GM12878 (cell line): ENCODE results near the gene LDLRAD3. TPM values are rescaled to one million over a fixed set of nuclear protein-coding genes. Genes with fewer than 3 reads are reported as not detected.

Experiments
- ATAC-seq: fragments of 200-7000 bp; cut with Tn5 transposase; 3 replicates; pipeline ENCODE4 v1.9.1; 2020; ENCODE audit warnings: mild to moderate bottlenecking, moderate library complexity
- BruUV-seq: library from RNA; stranded (reverse); fragments of 400-500 nt; replicated peaks from 2 replicates; lab custom pipeline; 2021; lab: Mats Ljungman, UMichigan
- CTCF ChIA-PET: fragments of 300-600 bp; sonication (Branson Sonifier 250); formaldehyde crosslinking; extraction: SDS; loops from one replicate; lab custom pipeline; 2021; ENCODE audit warnings: inconsistent platforms; lab: Yijun Ruan, JAX
- POLR2A ChIA-PET: fragments of 350-600 bp; formaldehyde crosslinking; extraction: SDS; loops from one replicate; lab custom pipeline; 2021; ENCODE audit warnings: inconsistent platforms; lab: Charles Lee
- RAD21 ChIA-PET: fragments of 300-600 bp; sonication (Branson Sonifier 250); formaldehyde crosslinking; loops from one replicate; lab custom pipeline; 2023; ENCODE audit warnings: antibody characterized with exemption; ENCODE audit not compliant: unreplicated experiment; lab: Charles Lee
- SMC1A ChIA-PET: fragments of 300-600 bp; sonication (Branson Sonifier 250); formaldehyde crosslinking; loops from one replicate; lab custom pipeline; 2023; ENCODE audit not compliant: unreplicated experiment, uncharacterized antibody; lab: Charles Lee
- DNase-seq: peaks from one replicate; pipeline ENCODE4 v3.0.0-alpha.2; 2011; ENCODE audit warnings: low read depth, low spot score
- FAIRE-seq: peaks from 3 replicates; lab custom pipeline; 2011; peaks lifted over from hg19 to GRCh38; lab: Jason Lieb, UNC
- H2AFZ ChIP-seq: 2 replicates; pipeline ENCODE4 v1.6.0; 2011; ENCODE audit warnings: low read depth, low read length, control low read depth; ENCODE audit not compliant: control insufficient read depth
- H3K27ac ChIP-seq: 2 replicates; pipeline ENCODE4 v1.5.1; 2011; ENCODE audit warnings: control low read depth; ENCODE audit not compliant: control insufficient read depth, insufficient read depth
- H3K27me3 ChIP-seq, 2 experiments: replicated peaks in 1 of 2; 2 replicates each; pipeline versions ENCODE4 v1.6.0 to v1.6.1; 2011; ENCODE audit warnings: low read length in 1 of 2; ENCODE audit not compliant: control insufficient read depth in 2 of 2, insufficient read depth in 2 of 2
- H3K36me3 ChIP-seq, 2 experiments: 2 replicates each; pipeline ENCODE4 v1.5.1; 2011; ENCODE audit warnings: low read length in 1 of 2; ENCODE audit not compliant: control insufficient read depth in 2 of 2, insufficient read depth in 2 of 2
- H3K4me1 ChIP-seq: 2 replicates; pipeline ENCODE4 v1.6.1; 2011; ENCODE audit warnings: mild to moderate bottlenecking, low read length, moderate library complexity, mixed read lengths; ENCODE audit not compliant: control insufficient read depth, insufficient read depth
- H3K4me2 ChIP-seq: 2 replicates; pipeline ENCODE4 v1.6.0; 2011; ENCODE audit warnings: control low read depth; ENCODE audit not compliant: control insufficient read depth, insufficient read depth
- H3K4me3 ChIP-seq: fragments of 200-600 bp; sonication (generic); 2 replicates; pipeline ENCODE4 v1.5.1; 2016
- H3K79me2 ChIP-seq: 2 replicates; pipeline ENCODE4 v1.6.0; 2011; ENCODE audit warnings: low read length; ENCODE audit not compliant: control insufficient read depth, insufficient read depth
- H3K9ac ChIP-seq: 2 replicates; pipeline ENCODE4 v1.8.0; 2011; ENCODE audit warnings: low read length, control low read depth, mixed read lengths; ENCODE audit not compliant: control insufficient read depth, insufficient read depth
- H3K9me3 ChIP-seq: replicated peaks from 3 replicates; pipeline ENCODE4 v1.5.1; 2011; ENCODE audit warnings: mild to moderate bottlenecking, low read length; ENCODE audit not compliant: control insufficient read depth, insufficient read depth
- H4K20me1 ChIP-seq: 2 replicates; pipeline ENCODE4 v1.6.0; 2011; ENCODE audit not compliant: control insufficient read depth, insufficient read depth
- BCL11A ChIP-seq: IDR thresholded peaks from 2 replicates; pipeline ENCODE4 v1.6.1; 2011; ENCODE audit warnings: low read depth, low read length
- BHLHE40 ChIP-seq, 2 experiments: fragments of 450-650 bp in 1 of 2; IDR thresholded peaks; 2 replicates each; pipeline ENCODE4 v1.6.1; 2011 to 2017; ENCODE audit warnings: low read depth in 2 of 2, borderline replicate concordance in 1 of 2, improper control_type of control experiment in 1 of 2, low read length in 1 of 2, mild to moderate bottlenecking in 1 of 2
- CBFB ChIP-seq: IDR thresholded peaks from 2 replicates; pipeline ENCODE4 v1.6.1; 2016; ENCODE audit warnings: antibody characterized with exemption, low read depth
- CBX5 ChIP-seq: sonication (generic); IDR thresholded peaks from 2 replicates; pipeline ENCODE4 v1.6.1; 2016; ENCODE audit warnings: low read depth, moderate library complexity, mild to moderate bottlenecking, inconsistent platforms
- CEBPB ChIP-seq, 2 experiments: fragments of 150-350 bp in 1 of 2; IDR thresholded peaks; 2 replicates each; pipeline ENCODE4 v1.6.1; 2012 to 2014; ENCODE audit warnings: low read depth in 2 of 2, low read length in 2 of 2, borderline replicate concordance in 1 of 2, inconsistent platforms in 1 of 2
- DPF2 ChIP-seq: fragments of 450-650 bp; IDR thresholded peaks from 2 replicates; pipeline ENCODE4 v1.6.1; 2017; ENCODE audit warnings: mild to moderate bottlenecking
- EZH2 ChIP-seq: IDR thresholded peaks from 2 replicates; pipeline ENCODE4 v1.6.1; 2012; ENCODE audit warnings: low read depth, mild to moderate bottlenecking, control low read depth, inconsistent platforms, low read length, borderline replicate concordance; ENCODE audit not compliant: control insufficient read depth
- HDGF ChIP-seq: fragments of 450-650 bp; IDR thresholded peaks from 2 replicates; pipeline ENCODE4 v1.6.1; 2016; ENCODE audit warnings: antibody characterized with exemption
- IKZF1 ChIP-seq: fragments of 450-650 bp; conservative IDR thresholded peaks from 2 replicates; pipeline ENCODE4 v1.6.1; 2017; ENCODE audit warnings: antibody characterized with exemption, mild to moderate bottlenecking
- JUND ChIP-seq: IDR thresholded peaks from 2 replicates; pipeline ENCODE4 v1.6.1; 2012; ENCODE audit warnings: low read depth, mild to moderate bottlenecking, low read length, improper control_type of control experiment, moderate library complexity
- PAX5 ChIP-seq: IDR thresholded peaks from 2 replicates; pipeline ENCODE4 v1.6.1; 2011; ENCODE audit warnings: low read depth, low read length, borderline replicate concordance
- PML ChIP-seq: IDR thresholded peaks from 2 replicates; pipeline ENCODE4 v1.6.1; 2012; ENCODE audit warnings: low read length, inconsistent platforms
- POU2F2 ChIP-seq: IDR thresholded peaks from 3 replicates; pipeline ENCODE4 v1.6.1; 2011; ENCODE audit warnings: low read depth, mild to moderate bottlenecking, low read length, borderline replicate concordance
- RBBP5 ChIP-seq: fragments of 200-600 bp; sonication (generic); conservative IDR thresholded peaks from 2 replicates; pipeline ENCODE4 v1.6.1; 2016
- RFX5 ChIP-seq: IDR thresholded peaks from 2 replicates; pipeline ENCODE4 v1.6.1; 2011; ENCODE audit warnings: low read depth, low read length, improper control_type of control experiment
- SMAD1 ChIP-seq: fragments of 450-650 bp; IDR thresholded peaks from 2 replicates; pipeline ENCODE4 v1.6.1; 2018; ENCODE audit warnings: mild to moderate bottlenecking, low read depth; ENCODE audit not compliant: partially characterized antibody
- SP1 ChIP-seq: IDR thresholded peaks from one replicate; pipeline ENCODE4 v1.6.1; 2011; ENCODE audit warnings: low read depth, low read length
- SRF ChIP-seq, 2 experiments: IDR thresholded peaks; 2 replicates each; pipeline ENCODE4 v1.6.1; 2011; ENCODE audit warnings: low read depth in 2 of 2, low read length in 2 of 2, mild to moderate bottlenecking in 1 of 2, moderate library complexity in 1 of 2
- ZNF207 ChIP-seq: fragments of 450-650 bp; IDR thresholded peaks from 2 replicates; pipeline ENCODE4 v1.6.1; 2014; ENCODE audit warnings: antibody characterized with exemption, mild to moderate bottlenecking, borderline replicate concordance
- WGBS: methylation state at CpG from one replicate; pipeline ENCODE4 v1.1.6; 2016; ENCODE audit warnings: low lambda C conversion rate; ENCODE audit not compliant: insufficient replicate concordance, insufficient coverage; ENCODE audit errors: missing lambda C conversion rate; 5-methylcytosine and 5-hydroxymethylcytosine counted together
- in situ Hi-C: fragments of 300-500 bp; cut with MboI; formaldehyde crosslinking; loops from 9 replicates; pipeline ENCODE4 v1.14.3; 2018; ENCODE audit warnings: mixed read lengths
- intact Hi-C: fragments of 100-400 bp; cut with micrococcal nuclease; formaldehyde crosslinking; loops from one replicate; pipeline ENCODE4 v1.14.2; 2022; ENCODE audit not compliant: unreplicated experiment
- polyA plus RNA-seq, 11 experiments: library from polyadenylated mRNA; depleted of rRNA in 4 of 11; unstranded in 6 of 11; stranded (reverse) in 5 of 11; fragments of >200 nt; fragmentation: Nextera tagmentation in 4 of 11; fragmentation: Illumina TruSeq in 1 of 11; extraction: Ambion mirVana in 4 of 11; extraction: Trizol in 1 of 11; gene quantifications; 1 replicate in 1 of 11; 2 replicates in 10 of 11; pipeline versions ENCODE4 v1.2.1 to v1.2.3, GENCODE V29; 2011 to 2016; ENCODE audit warnings: inconsistent platforms in 2 of 11, missing spikeins in 2 of 11, low read depth in 1 of 11
- total RNA-seq, 4 experiments: library from RNA; depleted of rRNA in 3 of 4; stranded (reverse); fragments of >200 nt in 3 of 4; fragmentation: Illumina TruSeq in 1 of 4; extraction: Trizol in 1 of 4; gene quantifications; 2 replicates each; pipeline versions ENCODE4 v1.2.1 to v1.2.3, GENCODE V29; 2013 to 2021
- TF ChIP-seq, protein P1 (sequence below): IDR thresholded peaks from 2 replicates; pipeline ENCODE4 v1.6.1; 2011; ENCODE audit warnings: low read depth, mild to moderate bottlenecking, low read length, moderate library complexity, borderline replicate concordance; ENCODE audit errors: extremely low read depth

The LDLRAD3 gene
- total and polyA plus RNA-seq, 10 of the 15 experiments (the other 5 are each of a cell fraction or from before 2014, with no cell fraction given), result 2.5 to 17.2 (median 10.7) TPM

GRCh38 chr11:36196411-36196998 lies 252.6 kb downstream of the LDLRAD3 start:
- Histone ChIP-seq H3K9ac (no peak overlapping the region), H3K9me3 (no peaks in the 10 kb centered on the region), H3K4me3 (no peak overlapping the region), H3K79me2 (no peaks in the 10 kb centered on the region), H3K36me3 (no peaks in the 10 kb centered on the region; a peak in 1 of 4 replicates), H3K27me3 (no peaks in the 10 kb centered on the region), H4K20me1 (no peaks in the 10 kb centered on the region), H3K27ac (no peak overlapping the region), H3K4me1 (no peaks in the 10 kb centered on the region), H3K4me2 (no peak overlapping the region), H2AFZ (no peak overlapping the region)
- ChIA-PET POLR2A (interaction anchor here (0.6 to 0.7 kb wide), 3 partner anchors 9 to 14 kb away, joined by 3 read pairs; no protein-coding TSS in a partner anchor), RAD21 (interaction anchor here (0.7 to 1.4 kb wide), 2 partner anchors 62 to 282 kb away, joined by 3 to 4 read pairs; no protein-coding TSS in a partner anchor), CTCF (interaction anchor here (0.6 to 0.8 kb wide), 2 partner anchors 16 to 42 kb away, joined by 3 read pairs; no protein-coding TSS in a partner anchor), SMC1A (interaction anchor here (0.6 to 1.7 kb wide), 3 partner anchors 11 to 282 kb away, joined by 3 read pairs; no protein-coding TSS in a partner anchor)
- ATAC-seq, result no peak
- DNase-seq, result no peak
- no peak for FAIRE-seq
- intact Hi-C loops (no loop called here), in situ Hi-C loops (no loop called here)
- no TSS peak for BruUV-seq
- 45% methylated on average over 7 of the region's 7 CpGs for WGBS
- TF ChIP-seq SP1 (no peak), CEBPB (IDR thresholded peaks at IDR 0.05; ENCODE audit: borderline replicate concordance in 1 of 2, low read depth in 2 of 2, low read length in 2 of 2) (no peak), CBX5 (no peak), RFX5 (no peak), PML (no peak), SMAD1 (no peak), HDGF (no peak)

GRCh38 chr11:36201411-36201810 lies 257.5 kb downstream of the LDLRAD3 start:
- intact Hi-C loops (no loop called here), in situ Hi-C loops (no loop called here)
- WGBS, result 23% methylated on average over 3 of the region's 3 CpGs
- Histone ChIP-seq H3K36me3 (no peaks in the 10 kb centered on the region), H4K20me1 (no peaks in the 10 kb centered on the region), H3K9me3 (no peaks in the 10 kb centered on the region), H2AFZ (no peak overlapping the region), H3K9ac (no peak overlapping the region), H3K4me3 (no peak overlapping the region), H3K27me3 (no peaks in the 10 kb centered on the region), H3K27ac (no peak overlapping the region), H3K4me1 (no peaks in the 10 kb centered on the region), H3K4me2 (no peak overlapping the region), H3K79me2 (no peaks in the 10 kb centered on the region)
- ChIA-PET CTCF (no interaction called here), POLR2A (no interaction called here), SMC1A (interaction anchor here (0.9 kb wide), 1 partner anchor 8 kb away, joined by 3 read pairs; no protein-coding TSS in a partner anchor), RAD21 (no interaction called here)
- no TSS peak for BruUV-seq
- ATAC-seq (no peak), DNase-seq (no peak), FAIRE-seq (no peak)
- TF ChIP-seq, protein P1, sequence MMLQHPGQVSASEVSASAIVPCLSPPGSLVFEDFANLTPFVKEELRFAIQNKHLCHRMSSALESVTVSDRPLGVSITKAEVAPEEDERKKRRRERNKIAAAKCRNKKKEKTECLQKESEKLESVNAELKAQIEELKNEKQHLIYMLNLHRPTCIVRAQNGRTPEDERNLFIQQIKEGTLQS, result no peak
- TF ChIP-seq CBFB (no peak), IKZF1 (no peak), DPF2 (no peak), SRF (IDR thresholded peaks at IDR 0.05; ENCODE audit: low read depth in 2 of 2, low read length in 2 of 2) (no peak), BHLHE40 (IDR thresholded peaks at IDR 0.05; ENCODE audit: borderline replicate concordance in 1 of 2, low read depth in 2 of 2, low read length in 1 of 2) (no peak), RBBP5 (no peak), JUND (no peak), PAX5 (no peak), EZH2 (no peak), BCL11A (no peak), ZNF207 (no peak), POU2F2 (no peak)
